T-helper 2 cell (primary cell): ENCODE data around the gene LCMT1.

ENCODE experiments used
- DNase-seq, 5 experiments: peaks; one replicate each; pipeline versions ENCODE4 v3.0.0 to v3.0.0-alpha.2; 2012 to 2022

Gene LCMT1

GRCh38 chr16:25199457-25199856 lies 87.9 kb downstream of the LCMT1 start:
- DNase-seq = no peak

- DNase-seq = no peak
These were observed 99.2 kb downstream of the LCMT1 start for GRCh38 chr16:25210758-25211157.

GRCh38 chr16:25212636-25213035 lies 101.1 kb downstream of the LCMT1 start:
- DNase-seq = no peak

- DNase-seq = no peak
These were observed 102.3 kb downstream of the LCMT1 start for GRCh38 chr16:25213709-25214397.

- no peak for DNase-seq
These were observed 105.6 kb downstream of the LCMT1 start for GRCh38 chr16:25217112-25217511.

GRCh38 chr16:25217921-25218320 lies 106.4 kb downstream of the LCMT1 start:
- DNase-seq = no peak

GRCh38 chr16:25219070-25219737 lies 107.7 kb downstream of the LCMT1 start:
- DNase-seq = no peak

GRCh38 chr16:25222959-25223358 lies 111.4 kb downstream of the LCMT1 start:
- DNase-seq = no peak

- no peak for DNase-seq
These were observed 112.4 kb downstream of the LCMT1 start for GRCh38 chr16:25223964-25224363.

- DNase-seq = no peak
These were observed 113.3 kb downstream of the LCMT1 start for GRCh38 chr16:25224731-25225319.
